ENCODE results near the gene SRSF3. TPM values are rescaled to one million over a fixed set of nuclear protein-coding genes. Genes with fewer than 3 reads are reported as not detected.

The SRSF3 gene
- polyA plus RNA-seq, 1 donor from 2014 or later: 393 TPM

- H3K9me3 ChIP-seq (ENCODE audit: low read length): no peaks in the 10 kb centered on the region
- no peaks in the 10 kb centered on the region for H3K9me2 ChIP-seq (ENCODE audit: insufficient read depth, low read length)
- H3K4me3 ChIP-seq (ENCODE audit: low read length): no peak overlapping the region
- H4K20me1 ChIP-seq (ENCODE audit: insufficient read depth): no peaks in the 10 kb centered on the region
- no peaks in the 10 kb centered on the region for H3K36me3 ChIP-seq (ENCODE audit: insufficient read depth, low read length)
- no peaks in the 10 kb centered on the region for H3K27me3 ChIP-seq (ENCODE audit: insufficient read depth, low read depth, low read length)
- H2AFZ ChIP-seq (ENCODE audit: low read depth, low read length): no peak overlapping the region
- no peaks in the 10 kb centered on the region for H3K79me2 ChIP-seq (replicated peaks; ENCODE audit: insufficient read depth, low read length)
- no peaks in the 10 kb centered on the region for H3F3A ChIP-seq (ENCODE audit: insufficient read depth, low read length, poor library complexity, severe bottlenecking)
- H3K9ac ChIP-seq (ENCODE audit: low read length): no peak overlapping the region
- no peak overlapping the region for H3K27ac ChIP-seq (ENCODE audit: low read length)
- no peak overlapping the region for H3K4me2 ChIP-seq (ENCODE audit: low read length)
- TF ChIP-seq EZH2 (IDR thresholded peaks at IDR 0.05; ENCODE audit: borderline replicate concordance, insufficient read depth, low read length, poor library complexity, severe bottlenecking): no peak
- TF ChIP-seq, protein P1, sequence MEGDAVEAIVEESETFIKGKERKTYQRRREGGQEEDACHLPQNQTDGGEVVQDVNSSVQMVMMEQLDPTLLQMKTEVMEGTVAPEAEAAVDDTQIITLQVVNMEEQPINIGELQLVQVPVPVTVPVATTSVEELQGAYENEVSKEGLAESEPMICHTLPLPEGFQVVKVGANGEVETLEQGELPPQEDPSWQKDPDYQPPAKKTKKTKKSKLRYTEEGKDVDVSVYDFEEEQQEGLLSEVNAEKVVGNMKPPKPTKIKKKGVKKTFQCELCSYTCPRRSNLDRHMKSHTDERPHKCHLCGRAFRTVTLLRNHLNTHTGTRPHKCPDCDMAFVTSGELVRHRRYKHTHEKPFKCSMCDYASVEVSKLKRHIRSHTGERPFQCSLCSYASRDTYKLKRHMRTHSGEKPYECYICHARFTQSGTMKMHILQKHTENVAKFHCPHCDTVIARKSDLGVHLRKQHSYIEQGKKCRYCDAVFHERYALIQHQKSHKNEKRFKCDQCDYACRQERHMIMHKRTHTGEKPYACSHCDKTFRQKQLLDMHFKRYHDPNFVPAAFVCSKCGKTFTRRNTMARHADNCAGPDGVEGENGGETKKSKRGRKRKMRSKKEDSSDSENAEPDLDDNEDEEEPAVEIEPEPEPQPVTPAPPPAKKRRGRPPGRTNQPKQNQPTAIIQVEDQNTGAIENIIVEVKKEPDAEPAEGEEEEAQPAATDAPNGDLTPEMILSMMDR (IDR thresholded peaks at IDR 0.05; ENCODE audit: poor library complexity, severe bottlenecking): no peak
- no peak for TF ChIP-seq REST (IDR thresholded peaks at IDR 0.05; ENCODE audit: borderline replicate concordance)
- no peak for TF ChIP-seq SMC3 (conservative IDR thresholded peaks at IDR 0.05; ENCODE audit: poor library complexity)
- no peak for TF ChIP-seq EP300 (conservative IDR thresholded peaks at IDR 0.05; ENCODE audit: poor library complexity, severe bottlenecking)
- TF ChIP-seq RAD21 (conservative IDR thresholded peaks at IDR 0.05): no peak
- TF ChIP-seq MXI1 (conservative IDR thresholded peaks at IDR 0.05; ENCODE audit: poor library complexity, severe bottlenecking): no peak
Measured at GRCh38 chr6:36633915-36634314, 39.8 kb downstream of the SRSF3 start.

DNA sequence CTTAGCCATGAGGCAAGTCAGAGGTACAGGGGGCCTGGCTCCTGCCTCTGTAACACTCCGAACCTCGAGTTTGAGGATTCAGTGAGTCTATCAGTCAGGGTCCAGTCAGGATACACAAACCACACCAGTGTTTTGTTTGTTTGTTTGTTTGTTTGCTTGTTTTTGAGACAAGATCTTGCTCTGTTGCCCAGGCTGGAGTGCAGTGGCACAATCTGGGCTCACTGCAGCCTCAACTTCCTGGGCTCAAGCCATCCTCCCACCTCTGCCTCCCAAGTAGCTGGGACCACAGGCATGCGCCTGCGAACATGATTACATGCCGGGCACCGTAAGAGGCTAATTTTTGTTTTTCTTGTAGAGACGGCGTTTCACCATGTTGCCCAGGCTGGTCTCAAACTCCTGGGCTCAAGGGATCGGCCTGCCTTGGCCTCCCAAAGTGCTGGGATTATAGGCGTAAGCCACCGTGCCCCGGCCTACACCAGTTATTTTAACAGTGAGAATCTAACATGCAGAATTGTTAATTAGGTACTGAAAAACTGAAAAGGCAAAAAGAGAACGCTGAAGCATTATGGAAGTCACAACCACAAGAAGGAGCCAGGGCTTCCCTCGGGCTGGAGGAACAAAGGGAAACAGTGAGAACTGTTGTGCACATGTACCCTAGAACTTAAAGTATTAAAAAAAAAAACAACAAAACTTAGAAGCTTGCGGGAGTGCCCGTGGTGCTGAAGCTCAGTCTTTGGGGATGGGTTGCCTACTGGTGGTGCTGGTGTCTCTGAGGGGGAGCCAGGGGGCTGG lies 40.4 kb downstream of the SRSF3 start:
- Histone ChIP-seq H3K27me3 (ENCODE audit: insufficient read depth, low read depth, low read length) (no peaks in the 10 kb centered on the region), H3K9me3 (ENCODE audit: low read length) (no peaks in the 10 kb centered on the region), H3K4me3 (ENCODE audit: low read length) (no peak overlapping the region), H3K79me2 (replicated peaks; ENCODE audit: insufficient read depth, low read length) (no peaks in the 10 kb centered on the region), H3F3A (ENCODE audit: insufficient read depth, low read length, poor library complexity, severe bottlenecking) (no peaks in the 10 kb centered on the region), H2AFZ (ENCODE audit: low read depth, low read length) (no peak overlapping the region), H3K36me3 (ENCODE audit: insufficient read depth, low read length) (no peaks in the 10 kb centered on the region), H3K27ac (ENCODE audit: low read length) (no peak overlapping the region), H3K9ac (ENCODE audit: low read length) (no peak overlapping the region), H3K9me2 (ENCODE audit: insufficient read depth, low read length) (no peaks in the 10 kb centered on the region), H4K20me1 (ENCODE audit: insufficient read depth) (no peaks in the 10 kb centered on the region), H3K4me2 (ENCODE audit: low read length) (no peak overlapping the region)
- TF ChIP-seq EP300 (conservative IDR thresholded peaks at IDR 0.05; ENCODE audit: poor library complexity, severe bottlenecking) (no peak), SMC3 (conservative IDR thresholded peaks at IDR 0.05; ENCODE audit: poor library complexity) (no peak), TAF1 (IDR thresholded peaks at IDR 0.05; ENCODE audit: low read depth) (no peak), MXI1 (conservative IDR thresholded peaks at IDR 0.05; ENCODE audit: poor library complexity, severe bottlenecking) (no peak), RAD21 (conservative IDR thresholded peaks at IDR 0.05) (no peak), POLR2AphosphoS5 (IDR thresholded peaks at IDR 0.05) (no peak), REST (IDR thresholded peaks at IDR 0.05; ENCODE audit: borderline replicate concordance) (no peak), EZH2 (IDR thresholded peaks at IDR 0.05; ENCODE audit: borderline replicate concordance, insufficient read depth, low read length, poor library complexity, severe bottlenecking) (no peak)
- TF ChIP-seq, protein P1 (IDR thresholded peaks at IDR 0.05; ENCODE audit: poor library complexity, severe bottlenecking): no peak
